ENCODE measurements around the gene PPARD. TPM values are rescaled to one million over a fixed set of nuclear protein-coding genes. Genes with fewer than 3 reads are reported as not detected.

The PPARD gene
- total and polyA plus RNA-seq, 2 of the 13 experiments (the other 11 are each of a cell fraction or from before 2014, with no cell fraction given), result 6.1 to 13.3 TPM

DNA sequence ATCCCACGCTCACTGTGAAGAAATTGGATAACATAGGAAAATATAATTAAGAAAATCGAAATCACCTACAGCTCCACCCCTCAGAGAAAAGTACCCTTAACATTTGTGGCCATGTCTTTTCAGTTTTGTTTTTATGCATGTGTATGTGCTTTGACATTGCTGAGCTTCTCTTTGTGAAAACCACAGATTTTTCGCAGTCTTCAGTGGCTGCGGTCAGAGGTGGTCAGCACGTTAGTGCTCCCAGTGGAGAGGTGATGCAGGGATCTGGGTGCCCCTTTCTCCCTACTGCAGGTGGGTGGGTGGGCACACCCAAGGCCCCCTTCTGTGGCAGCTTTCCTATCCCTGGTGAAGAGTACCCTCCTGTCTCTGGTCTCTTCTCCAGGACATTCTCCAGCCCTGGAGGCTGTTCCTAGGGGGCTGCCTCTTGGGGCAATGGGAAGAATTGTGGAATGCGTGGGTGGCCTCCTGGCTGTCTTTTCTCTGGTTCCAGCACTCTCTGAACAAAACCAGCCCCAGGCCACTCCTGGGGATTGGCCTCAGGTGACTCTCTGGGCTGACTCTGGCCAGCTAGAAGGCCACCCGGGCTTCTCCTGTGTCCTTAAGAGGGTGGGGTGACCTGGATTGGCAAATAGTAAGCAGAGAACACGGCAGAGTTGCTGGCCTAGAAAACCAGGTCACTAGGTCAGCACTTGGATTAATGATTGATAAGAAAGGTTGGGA is 59.9 kb downstream of the PPARD start (continued):
- TF ChIP-seq, protein P1, sequence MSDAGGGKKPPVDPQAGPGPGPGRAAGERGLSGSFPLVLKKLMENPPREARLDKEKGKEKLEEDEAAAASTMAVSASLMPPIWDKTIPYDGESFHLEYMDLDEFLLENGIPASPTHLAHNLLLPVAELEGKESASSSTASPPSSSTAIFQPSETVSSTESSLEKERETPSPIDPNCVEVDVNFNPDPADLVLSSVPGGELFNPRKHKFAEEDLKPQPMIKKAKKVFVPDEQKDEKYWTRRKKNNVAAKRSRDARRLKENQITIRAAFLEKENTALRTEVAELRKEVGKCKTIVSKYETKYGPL (CRISPR knock-in tag; IDR thresholded peaks at IDR 0.05), result no peak
- TF ChIP-seq HOXA7 (CRISPR knock-in tag; IDR thresholded peaks at IDR 0.05), result no peak
- no peak for TF ChIP-seq PBX2 (CRISPR knock-in tag; IDR thresholded peaks at IDR 0.05)
- TF ChIP-seq NFE2L2 (IDR thresholded peaks at IDR 0.05; ENCODE audit: low read length), result no peak
- no peak for TF ChIP-seq ZKSCAN5 (CRISPR knock-in tag; IDR thresholded peaks at IDR 0.05)
- TF ChIP-seq MEF2D (CRISPR knock-in tag; IDR thresholded peaks at IDR 0.05), result 0 out of 2 replicates have a peak, but pooled peaks have one; percentile 17
- no peak for TF ChIP-seq ATF7 (IDR thresholded peaks at IDR 0.05)
- TF ChIP-seq ATF7 (CRISPR knock-in tag; IDR thresholded peaks at IDR 0.05), result no peak
- no peak for TF ChIP-seq FOSL1 (CRISPR knock-in tag; IDR thresholded peaks at IDR 0.05; ENCODE audit: borderline replicate concordance)
- TF ChIP-seq ZNF83 (CRISPR knock-in tag; IDR thresholded peaks at IDR 0.05; ENCODE audit: borderline replicate concordance), result no peak
- no peak for TF ChIP-seq NFE2L1 (CRISPR knock-in tag; IDR thresholded peaks at IDR 0.05; ENCODE audit: borderline replicate concordance)
- TF ChIP-seq ZNF841 (CRISPR knock-in tag; IDR thresholded peaks at IDR 0.05; ENCODE audit: borderline replicate concordance), result no peak
- TF ChIP-seq E2F2 (CRISPR knock-in tag; IDR thresholded peaks at IDR 0.05; ENCODE audit: borderline replicate concordance), result no peak
- no peak for TF ChIP-seq JUND (CRISPR knock-in tag; IDR thresholded peaks at IDR 0.05)
- 0 out of 2 replicates have a peak, but pooled peaks have one; percentile 44 for TF ChIP-seq SP5 (CRISPR knock-in tag; IDR thresholded peaks at IDR 0.05; ENCODE audit: borderline replicate concordance, low read depth)
- TF ChIP-seq, protein P2, sequence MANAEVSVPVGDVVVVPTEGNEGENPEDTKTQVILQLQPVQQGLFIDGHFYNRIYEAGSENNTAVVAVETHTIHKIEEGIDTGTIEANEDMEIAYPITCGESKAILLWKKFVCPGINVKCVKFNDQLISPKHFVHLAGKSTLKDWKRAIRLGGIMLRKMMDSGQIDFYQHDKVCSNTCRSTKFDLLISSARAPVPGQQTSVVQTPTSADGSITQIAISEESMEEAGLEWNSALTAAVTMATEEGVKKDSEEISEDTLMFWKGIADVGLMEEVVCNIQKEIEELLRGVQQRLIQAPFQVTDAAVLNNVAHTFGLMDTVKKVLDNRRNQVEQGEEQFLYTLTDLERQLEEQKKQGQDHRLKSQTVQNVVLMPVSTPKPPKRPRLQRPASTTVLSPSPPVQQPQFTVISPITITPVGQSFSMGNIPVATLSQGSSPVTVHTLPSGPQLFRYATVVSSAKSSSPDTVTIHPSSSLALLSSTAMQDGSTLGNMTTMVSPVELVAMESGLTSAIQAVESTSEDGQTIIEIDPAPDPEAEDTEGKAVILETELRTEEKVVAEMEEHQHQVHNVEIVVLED (CRISPR knock-in tag; IDR thresholded peaks at IDR 0.05; ENCODE audit: borderline replicate concordance), result no peak; the same call in 1 of the 2 replicates
- TF ChIP-seq JDP2 (CRISPR knock-in tag; IDR thresholded peaks at IDR 0.05; ENCODE audit: borderline replicate concordance), result no peak
- no peak for TF ChIP-seq RFXANK (CRISPR knock-in tag; IDR thresholded peaks at IDR 0.05)
- TF ChIP-seq, protein P3, sequence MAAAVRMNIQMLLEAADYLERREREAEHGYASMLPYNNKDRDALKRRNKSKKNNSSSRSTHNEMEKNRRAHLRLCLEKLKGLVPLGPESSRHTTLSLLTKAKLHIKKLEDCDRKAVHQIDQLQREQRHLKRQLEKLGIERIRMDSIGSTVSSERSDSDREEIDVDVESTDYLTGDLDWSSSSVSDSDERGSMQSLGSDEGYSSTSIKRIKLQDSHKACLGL (CRISPR knock-in tag; IDR thresholded peaks at IDR 0.05), result no peak
- no peak for TF ChIP-seq ZZZ3 (CRISPR knock-in tag; IDR thresholded peaks at IDR 0.05; ENCODE audit: borderline replicate concordance)
- TF ChIP-seq NCOA1 (CRISPR knock-in tag; IDR thresholded peaks at IDR 0.05), result no peak
- TF ChIP-seq TFDP1 (CRISPR knock-in tag; IDR thresholded peaks at IDR 0.05; ENCODE audit: borderline replicate concordance), result no peak

Measured in HepG2 (cell line).